NCI-H82 treated with DMSO at 0.1 percent for 48 hours (cell line): ENCODE measurements around the gene CIDEB.

Experiments
- DNase-seq: peaks from one replicate; lab custom pipeline; 2025; ENCODE audit not compliant: unreplicated experiment; lab: John Stamatoyannopoulos, UW

Gene CIDEB

DNA sequence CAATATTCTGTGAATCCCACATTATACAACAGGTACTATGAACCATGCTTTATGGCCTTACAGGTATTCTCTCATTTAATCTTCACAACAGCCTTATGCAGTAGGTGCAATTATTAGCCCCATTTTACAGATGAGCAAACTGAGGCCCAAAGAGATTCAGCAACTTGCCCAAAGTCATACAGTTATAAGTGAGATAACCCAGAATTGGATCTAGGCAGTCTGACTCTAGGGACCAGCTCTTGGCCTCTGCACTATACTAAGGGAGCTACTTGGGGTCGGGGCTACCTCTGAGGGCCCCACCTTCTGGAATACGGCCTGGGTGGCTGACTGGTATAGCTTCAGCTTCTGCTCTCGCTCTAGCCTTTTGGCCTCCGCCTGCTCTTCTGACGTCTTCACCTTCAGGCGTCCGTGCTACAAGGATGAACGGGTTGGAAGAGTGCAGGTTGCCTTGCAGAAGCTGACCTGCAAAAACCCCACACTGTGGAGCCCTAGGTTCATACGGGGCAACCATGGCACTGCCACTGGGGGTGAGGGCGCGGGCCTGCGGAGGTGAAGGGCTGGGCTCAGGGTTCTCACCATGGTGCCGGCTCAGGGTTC, 37.1 kb downstream of the CIDEB start:
- DNase-seq: no peak

- DNase-seq: no peak
Measured at GRCh38 chr14:24269910-24270536, 37.8 kb downstream of the CIDEB start.

DNA sequence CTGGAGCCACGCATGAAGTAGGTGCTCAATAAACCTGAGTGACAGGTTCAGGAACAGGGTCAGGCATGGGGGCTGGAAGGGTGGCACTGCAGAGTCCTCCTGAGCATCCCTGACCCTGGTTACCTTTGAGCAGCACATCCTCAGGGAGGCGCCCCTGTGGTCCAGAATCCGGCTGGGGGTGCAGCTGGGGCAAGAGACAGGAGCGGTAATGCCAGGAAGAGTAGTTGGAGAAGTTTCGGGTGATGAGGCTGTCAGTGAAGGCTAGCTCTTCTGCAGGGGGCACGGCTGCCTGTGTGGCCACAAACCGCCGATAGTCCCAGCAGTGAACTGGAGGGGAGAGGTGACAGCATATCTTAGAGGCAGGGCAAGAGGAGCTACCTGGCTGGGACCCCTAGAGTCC, 38.4 kb downstream of the CIDEB start:
- DNase-seq: no peak

DNA sequence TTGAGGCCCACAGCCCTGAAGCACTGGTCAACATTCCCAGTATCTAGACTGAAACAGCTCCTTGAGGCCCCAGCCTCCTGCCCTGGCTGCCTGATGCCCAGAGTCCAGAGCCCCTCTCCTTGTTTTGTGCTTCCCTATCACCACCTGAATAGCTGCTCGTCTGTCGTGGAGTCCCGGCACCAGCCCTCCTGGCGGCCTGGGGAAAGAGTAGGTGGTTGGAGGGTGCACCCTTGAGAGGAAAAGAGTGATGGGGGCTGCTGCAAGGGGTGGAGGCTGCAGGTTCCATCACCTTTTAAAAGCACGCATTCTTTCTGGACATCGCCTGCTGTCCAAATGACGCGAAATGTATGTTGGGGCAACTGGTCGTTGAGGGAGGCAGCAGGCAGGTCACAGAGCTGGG, 39.6 kb downstream of the CIDEB start:
- no peak for DNase-seq

DNA sequence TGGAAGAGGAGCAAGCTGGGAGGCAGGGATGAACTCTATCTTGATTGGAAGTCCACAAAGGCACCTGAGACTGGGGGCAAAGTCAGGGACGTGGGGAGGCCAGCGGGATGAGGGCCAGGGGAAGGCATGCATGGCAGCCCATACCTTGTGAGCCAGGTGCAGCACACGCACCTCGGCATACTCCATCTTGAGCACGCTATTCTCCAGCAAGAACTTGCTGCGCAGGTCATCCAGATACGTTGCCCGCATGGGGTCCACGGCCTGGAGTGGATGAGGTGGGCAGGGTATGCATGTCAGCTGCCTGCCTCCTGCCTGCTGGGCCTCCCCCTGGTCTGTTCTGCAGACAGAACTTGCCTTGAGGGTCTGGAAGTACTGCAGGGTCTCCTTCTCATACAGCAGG, 40.3 kb downstream of the CIDEB start:
- DNase-seq: no peak

- no peak for DNase-seq
Measured at GRCh38 chr14:24266344-24267244, 41.2 kb downstream of the CIDEB start.

DNA sequence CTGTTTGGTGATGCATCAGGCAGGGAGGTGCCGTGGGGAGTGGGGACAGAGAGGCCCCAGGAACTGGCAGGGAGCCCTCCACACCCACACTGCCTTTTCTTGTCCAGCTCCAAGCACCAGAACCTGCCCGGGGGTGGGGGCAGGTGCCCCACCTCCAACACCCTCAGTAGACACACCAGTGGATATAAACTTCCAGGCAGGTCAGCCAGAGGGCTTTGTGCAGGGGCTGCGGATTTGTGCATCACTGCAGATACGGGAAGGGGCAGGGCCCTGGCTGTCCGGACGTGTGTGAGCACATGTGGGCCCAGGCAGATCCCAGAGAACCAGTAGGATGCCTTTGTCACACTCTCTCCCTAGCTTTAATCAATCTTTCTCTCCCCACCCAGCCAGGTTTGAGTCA, 43.5 kb downstream of the CIDEB start:
- DNase-seq: no peak

GRCh38 chr14:24263848-24264247, 43.9 kb downstream of the CIDEB start:
- no peak for DNase-seq

- DNase-seq: no peak
Measured at GRCh38 chr14:24262821-24263733, 44.7 kb downstream of the CIDEB start, which contains the start of gene TGM1. TGM1 (minus strand) TSS chr14:24263177; CDS start chr14:24262352, 825 bp downstream.

GRCh38 chr14:24261969-24262327, 45.8 kb downstream of the CIDEB start:
- DNase-seq: no peak

DNA sequence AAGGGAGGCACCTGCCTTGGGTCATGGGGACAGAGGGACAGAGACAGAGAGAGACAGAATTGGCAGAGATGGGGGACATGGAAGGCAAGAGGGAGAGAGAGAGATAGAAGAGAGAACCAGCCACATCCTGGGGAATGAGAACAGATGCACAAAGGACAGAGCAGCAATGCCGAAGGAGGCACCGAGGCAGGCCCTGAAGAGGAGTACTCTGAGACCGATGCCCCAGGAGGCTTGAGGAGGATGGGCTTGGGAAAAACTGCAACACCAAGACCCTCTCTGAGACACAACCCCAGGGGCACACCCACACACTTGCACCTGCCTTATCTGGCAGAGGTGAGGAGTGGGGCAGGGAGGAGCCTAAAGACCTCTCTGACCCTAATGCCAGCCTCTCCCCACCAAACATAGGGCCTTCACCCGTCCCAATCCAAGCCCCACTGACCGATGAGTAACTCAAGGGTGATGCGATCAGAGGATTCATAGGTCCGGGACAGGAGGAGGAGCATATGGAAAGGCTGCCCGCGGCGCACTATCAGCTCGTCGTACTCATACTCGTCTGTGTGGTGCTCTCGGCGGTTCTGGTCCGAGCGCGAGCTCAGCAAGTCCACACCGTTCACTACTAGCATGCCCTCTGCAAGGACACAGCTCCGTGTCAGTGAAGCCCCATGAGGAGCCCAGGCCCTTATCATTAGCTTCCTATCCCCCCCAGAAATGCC, 46.4 kb downstream of the CIDEB start:
- no peak for DNase-seq

- no peak for DNase-seq
Measured at GRCh38 chr14:24260780-24261157, 47.0 kb downstream of the CIDEB start.

- no peak for DNase-seq
Measured at GRCh38 chr14:24260026-24260779, 47.6 kb downstream of the CIDEB start.

GRCh38 chr14:24259282-24260025, 48.3 kb downstream of the CIDEB start:
- no peak for DNase-seq

DNA sequence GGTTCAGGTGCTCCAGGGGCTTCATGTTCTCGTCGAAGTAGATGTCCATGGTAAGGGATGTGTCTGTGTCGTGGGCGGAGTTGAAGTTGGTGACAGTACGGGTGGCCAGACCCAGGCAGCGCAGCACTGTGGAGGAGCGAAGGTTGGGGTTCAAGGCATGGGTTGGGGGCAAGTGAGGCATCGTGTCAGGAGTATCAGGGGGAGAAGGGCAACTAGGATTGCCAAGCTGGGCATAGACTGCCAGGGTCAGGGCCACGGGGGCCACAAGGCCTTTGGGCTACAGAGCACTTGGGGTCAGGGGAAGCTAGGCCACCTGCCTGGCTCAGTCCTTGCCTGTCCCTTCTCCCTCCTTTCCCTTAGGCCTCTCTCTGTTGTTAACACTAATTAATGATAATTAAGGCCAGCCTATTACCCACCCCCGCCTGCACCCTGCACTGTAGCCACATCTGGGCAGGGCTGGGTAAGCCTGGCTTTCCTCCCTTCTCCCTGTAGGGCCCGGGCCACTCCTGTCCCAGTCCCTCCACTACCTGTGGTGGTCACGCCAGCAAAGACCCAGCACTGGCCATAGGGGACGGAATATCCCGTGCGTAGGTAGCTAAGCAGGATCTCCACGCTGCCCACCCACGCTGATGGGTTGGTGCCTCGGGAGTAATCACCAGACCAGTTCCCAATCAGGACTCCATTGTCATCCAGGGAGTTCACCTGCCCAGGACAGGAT, 49.1 kb downstream of the CIDEB start:
- DNase-seq: no peak

- no peak for DNase-seq
Measured at GRCh38 chr14:24258119-24258518, 49.7 kb downstream of the CIDEB start.

- no peak for DNase-seq
Measured at GRCh38 chr14:24256960-24257359, 50.8 kb downstream of the CIDEB start.

- no peak for DNase-seq
Measured at GRCh38 chr14:24255931-24256711, 51.7 kb downstream of the CIDEB start.
